Left renal pelvis (tissue), 4 donors: ENCODE data around the gene COX20. TPM values are rescaled to one million over a fixed set of nuclear protein-coding genes. Genes with fewer than 3 reads are reported as not detected.
A peak's percentile ranks its signal among the peaks of the same experiment; 100 is the strongest.
"Not testable (repeated sequence)": the region's sequence is repeated elsewhere in the genome, so short reads cannot be mapped to it uniquely, and the experiment has no call there.

ENCODE experiments used
- DNase-seq, 4 donors: peaks; one replicate each; pipeline ENCODE4 v3.0.0-alpha.2; 2013; ENCODE audit warnings: low read depth in 4 of 4, low spot score in 3 of 4
- polyA plus RNA-seq, 4 donors: library from polyadenylated mRNA; unstranded; fragments of 120-200 nt; gene quantifications; one replicate each; pipeline ENCODE4 v1.2.1, GENCODE V29; 2013; ENCODE audit not compliant: insufficient read length in 4 of 4

COX20 gene, protein sequence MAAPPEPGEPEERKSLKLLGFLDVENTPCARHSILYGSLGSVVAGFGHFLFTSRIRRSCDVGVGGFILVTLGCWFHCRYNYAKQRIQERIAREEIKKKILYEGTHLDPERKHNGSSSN
- polyA plus RNA-seq, result 100 to 1,000 TPM in 3 of 4 donors, 10 to 100 TPM in 1; 63.0 to 125 (median 116) TPM

DNA sequence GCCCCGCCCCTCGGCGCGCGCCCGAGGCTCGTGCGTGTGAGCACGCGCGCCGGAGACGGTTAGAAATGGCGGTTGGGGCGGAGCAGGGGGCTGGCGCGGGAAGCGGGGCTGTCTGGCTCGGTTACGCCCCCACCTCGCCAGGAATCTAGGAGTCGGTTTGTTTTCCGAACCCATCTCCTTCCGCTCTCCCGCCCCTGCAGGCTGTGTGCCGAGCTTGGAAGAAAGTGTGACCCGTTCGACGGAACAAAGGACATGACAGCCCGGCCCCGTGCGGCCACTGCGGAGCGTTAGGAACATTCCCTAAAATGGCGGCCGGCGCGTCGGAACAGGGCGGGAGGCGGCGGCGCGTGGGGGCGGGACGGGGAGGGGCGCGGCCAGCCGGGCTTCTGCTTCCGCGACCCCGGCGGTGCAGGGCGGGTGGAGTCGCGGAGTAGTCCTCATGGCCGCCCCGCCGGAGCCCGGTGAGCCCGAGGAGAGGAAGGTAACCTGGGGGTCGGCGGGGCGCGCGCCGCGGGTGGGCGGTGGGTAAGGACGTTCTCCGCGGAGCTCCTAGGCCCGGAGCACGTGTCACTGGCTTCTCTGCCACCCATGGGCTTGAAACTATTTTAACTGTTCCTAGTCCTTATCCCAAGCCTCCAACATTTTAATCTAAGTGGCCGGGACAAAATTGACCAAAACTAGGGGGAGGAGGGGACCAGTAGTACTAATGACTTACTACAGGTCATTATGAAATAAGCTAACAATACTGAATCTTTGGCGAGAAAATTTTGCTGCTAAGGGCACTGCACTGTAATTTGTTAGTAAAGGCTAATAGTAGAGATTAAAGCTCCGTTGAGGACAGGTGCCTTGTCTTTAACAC lies at the start of gene COX20:
TSS of gene COX20 (plus strand) at position 383 of the 859 bp plus-strand sequence. CDS start at position 440, 57 bp downstream.
- DNase-seq, result peak in 3 of 4 donors; percentile 89 to 95 (median 92)

DNA sequence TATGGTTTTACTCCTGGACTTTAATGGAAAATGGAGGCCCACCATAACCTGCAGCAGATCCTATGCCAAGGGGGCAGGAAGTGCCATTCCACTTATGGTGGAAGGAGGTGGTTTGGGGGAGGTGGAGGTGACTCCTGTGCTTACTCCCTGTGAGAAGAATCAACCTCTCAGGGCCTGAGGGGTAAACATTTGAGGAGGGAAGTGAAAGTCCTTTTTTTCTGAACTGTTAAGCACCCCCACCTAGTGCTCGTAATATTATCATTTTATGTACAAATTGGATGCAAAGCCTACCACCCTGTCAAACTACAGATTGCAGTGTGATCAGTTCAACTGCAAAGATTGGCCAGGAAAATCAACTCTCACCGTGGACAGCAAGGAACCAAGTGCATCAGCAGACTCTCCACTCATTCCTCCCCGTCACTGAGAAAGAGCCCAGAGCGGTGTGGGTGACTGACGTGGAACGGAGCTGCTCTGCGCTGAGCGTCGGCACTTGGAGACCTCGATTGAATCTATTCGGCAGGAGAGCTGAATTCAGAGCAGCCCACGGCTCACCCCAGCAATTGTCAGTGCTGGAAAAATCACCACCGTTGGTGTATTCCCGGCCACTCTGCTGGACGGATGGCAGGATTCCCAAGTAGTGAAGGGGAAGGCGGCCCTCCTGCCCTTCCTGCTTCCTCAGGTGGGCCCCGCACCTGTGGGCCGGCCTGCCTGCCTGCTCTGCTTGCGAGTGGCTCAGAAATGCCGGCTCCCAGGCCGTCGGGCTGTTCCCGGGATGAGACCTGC lies 46.8 kb upstream of the COX20 start:
- DNase-seq, result no peak

DNA sequence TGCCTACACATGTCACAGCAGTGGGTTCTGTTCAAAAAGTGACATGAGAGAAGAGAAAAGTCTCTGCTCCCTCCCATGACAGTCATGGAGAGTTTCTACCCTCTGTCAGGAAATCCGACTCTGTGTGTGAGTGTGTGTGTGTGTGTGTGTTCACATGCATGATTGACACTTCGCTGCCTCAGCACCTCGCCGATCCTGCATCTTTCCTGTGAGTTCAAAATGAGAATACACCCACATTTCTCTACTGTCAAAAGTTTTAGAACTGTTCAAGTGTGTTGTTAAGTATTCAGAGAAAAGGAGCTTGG lies 46.2 kb upstream of the COX20 start:
- no peak for DNase-seq

DNA sequence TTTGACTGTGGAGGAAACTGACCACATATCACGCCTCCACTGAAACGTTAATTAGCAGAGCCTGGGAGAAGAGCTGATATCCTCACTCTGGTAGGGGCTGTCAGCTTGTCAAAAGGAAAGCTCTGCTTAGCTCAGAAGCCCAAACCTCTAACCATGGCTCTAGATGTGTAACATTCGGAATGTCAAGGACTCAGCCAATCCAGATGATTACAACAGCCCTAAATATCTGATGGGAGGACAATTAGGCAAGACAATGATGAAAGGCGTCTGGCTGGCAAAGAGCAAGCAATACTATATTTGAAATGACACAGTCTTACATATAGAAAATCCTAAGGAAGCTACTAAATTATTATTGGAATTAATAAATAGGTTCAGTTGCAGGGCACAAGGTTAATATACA lies 45.7 kb upstream of the COX20 start:
- DNase-seq, result no peak

DNA sequence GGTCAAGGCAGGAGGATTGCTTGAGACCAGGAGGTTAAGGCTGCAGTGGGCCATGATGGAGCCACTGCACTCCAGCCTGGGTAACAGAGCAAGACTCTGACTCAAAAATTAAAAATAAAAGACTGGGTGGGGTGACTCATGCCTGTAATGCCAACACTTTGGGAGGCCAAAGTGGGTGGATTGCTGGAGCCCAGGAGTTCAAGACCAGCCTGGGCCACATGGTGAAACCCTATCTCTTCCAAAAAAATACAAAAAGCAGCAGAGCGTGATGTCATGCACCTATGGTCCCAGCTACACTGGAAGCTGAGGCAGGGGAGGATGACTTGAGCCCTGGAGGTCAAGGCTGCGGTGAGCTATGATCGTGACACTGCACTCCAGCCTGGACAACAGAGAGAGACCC lies 44.4 kb upstream of the COX20 start:
- DNase-seq, result no peak

DNA sequence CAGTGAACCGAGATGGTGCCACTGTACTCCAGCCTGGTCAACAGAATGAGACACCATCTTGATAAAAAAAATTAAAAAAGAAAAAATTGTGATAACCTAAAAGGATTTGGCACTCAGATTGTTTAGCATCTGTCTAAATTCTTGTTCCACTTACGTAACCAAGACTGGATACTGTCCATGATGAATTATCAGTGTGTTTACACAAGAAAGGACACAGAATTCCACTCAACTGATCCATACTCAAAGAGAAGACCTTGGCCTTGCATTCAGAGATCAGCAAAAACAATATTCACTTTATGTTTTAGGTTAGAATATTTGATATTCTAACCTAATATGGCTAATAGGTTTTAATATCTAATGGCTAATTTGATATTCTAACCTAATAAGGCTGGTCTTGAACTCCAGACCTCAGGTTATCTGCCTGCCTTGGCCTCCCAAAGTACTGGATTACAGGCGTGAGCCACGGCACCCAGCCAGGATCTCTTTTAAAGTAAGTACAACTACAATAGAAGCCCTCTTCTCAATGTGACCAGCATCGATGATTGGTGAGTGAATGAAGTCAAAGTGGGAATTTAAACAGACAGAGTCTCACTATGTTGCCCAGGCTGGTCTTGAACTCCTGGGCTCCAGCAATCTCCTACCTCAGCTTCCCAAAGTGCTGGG lies 43.1 kb upstream of the COX20 start:
- DNase-seq, result no peak

DNA sequence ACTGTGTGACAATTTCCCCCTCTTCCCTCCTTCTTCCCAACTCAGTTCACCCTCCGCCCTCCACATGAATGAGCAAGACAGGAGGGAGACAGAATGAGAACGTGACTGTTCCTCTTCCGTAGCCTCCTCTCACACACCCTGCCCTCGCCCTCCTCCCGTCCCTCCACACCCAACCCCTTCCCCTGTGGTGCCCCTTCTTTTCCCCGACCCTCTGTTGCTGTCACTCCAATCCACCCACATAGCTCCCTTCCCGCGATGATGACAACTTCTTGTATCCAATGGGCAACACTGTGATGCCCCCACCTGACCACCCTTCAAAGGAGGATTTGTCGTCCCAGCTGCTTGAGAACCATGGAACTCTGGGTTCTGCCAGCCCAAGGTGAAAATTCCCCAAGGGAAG lies 41.4 kb upstream of the COX20 start:
- no peak for DNase-seq

DNA sequence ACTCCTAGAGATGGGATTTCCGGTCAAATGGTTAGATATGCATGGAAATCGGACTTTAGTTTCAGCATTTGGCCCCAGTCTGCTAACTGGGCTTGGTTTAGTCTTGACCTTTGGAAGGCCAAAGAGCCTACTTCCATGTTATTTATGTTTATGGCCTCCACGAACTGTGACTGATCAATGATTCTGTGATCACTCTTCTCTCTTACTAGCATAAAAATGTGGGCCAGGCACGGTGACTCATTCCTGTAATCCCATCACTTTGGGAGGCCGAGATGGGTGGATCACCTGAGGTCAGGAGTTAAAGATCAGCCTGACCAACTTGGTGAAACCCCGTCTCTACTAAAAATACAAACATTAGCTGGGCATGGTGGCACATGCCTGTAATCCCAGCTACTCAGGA lies 40.9 kb upstream of the COX20 start:
- not testable (repeated sequence) for DNase-seq

DNA sequence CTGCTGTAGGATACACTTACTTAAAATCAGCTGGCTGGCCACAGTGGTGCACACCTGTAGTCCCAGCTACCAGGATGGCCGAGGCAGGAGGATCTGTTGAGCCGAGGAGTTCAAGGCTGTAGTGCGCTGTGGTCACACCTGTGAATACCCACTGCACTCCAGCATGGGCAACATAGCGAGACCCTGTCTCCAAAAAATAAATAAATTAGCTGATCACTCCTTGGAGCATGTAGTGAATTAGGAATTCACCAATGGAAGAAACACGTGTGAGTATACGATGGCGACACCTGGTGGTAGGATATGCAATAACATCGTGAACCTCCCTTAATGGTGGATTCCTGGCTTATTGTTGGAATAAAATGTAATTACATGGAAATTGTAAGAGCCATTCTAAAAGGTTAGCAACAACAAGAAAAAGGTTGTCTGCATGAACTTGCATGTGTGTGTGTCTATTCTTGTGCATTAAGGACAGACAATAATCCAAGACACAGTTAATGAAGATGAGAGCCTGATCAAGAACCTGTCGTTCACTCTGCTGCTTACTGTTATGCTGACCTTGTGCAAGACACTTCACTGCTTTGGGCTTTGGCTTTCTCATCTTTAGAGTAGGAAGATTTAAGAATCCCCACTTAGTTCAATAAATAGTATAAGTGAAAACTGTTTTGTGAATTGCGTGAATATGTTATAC lies 38.6 kb upstream of the COX20 start:
- peak; percentile 26 to 55 (median 38) for DNase-seq

DNA sequence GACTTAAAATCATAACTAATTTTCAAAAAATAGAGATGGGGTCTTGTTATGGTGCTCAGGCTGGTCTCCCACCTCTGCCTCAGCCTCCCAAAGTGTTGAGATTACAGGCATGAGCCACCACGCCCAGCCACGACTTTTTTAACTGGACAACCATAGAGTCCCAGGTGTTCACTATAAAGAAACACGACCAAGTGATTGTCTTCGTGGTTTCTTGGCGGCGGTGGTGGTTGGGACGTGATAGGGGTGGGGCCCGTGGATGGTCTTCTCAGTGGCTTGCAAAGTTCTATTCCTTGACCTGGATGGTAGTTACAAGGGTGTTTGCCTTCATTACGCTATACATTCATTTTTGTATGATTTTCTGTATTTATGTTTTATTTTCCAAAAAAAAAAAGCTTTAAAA lies 34.6 kb upstream of the COX20 start:
- no peak for DNase-seq

DNA sequence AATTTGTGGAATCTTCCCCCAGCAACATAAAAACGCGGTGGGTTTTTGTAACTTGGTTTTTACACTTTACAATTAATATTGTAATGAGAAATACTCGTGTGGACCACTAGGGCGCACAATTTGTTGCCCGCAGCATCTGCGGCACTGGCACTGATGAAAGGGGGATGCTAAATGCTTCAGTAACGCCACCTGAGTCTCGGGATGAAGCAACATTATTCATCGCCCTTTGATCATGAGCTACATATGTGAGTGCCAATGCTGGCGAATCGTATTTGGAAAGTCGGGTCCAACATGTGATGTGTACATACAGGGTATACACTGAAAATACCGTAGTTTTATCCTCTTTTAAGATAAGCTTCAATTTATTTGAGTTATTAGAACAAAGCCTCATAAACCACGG lies 34.2 kb upstream of the COX20 start:
- DNase-seq, result no peak

DNA sequence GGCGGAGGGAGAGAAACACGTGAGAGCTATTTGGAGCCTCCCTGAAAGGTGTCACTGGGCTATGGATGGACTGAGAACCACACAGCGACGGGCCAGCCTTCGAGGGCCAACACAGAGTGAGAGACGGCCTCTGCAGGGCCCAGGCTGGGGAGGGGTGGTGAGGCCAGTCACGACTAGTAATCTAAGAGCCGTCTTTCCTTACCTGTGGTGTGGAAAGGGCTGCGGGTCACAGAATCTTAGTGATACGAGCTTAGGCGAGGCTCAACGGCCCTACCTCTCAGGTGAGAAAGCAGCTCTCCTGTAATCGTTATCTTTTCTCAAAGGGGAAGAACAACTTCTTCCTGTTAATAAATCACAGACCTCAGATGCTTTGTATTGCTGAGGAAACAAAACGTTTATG lies 33.4 kb upstream of the COX20 start:
- DNase-seq, result no peak

DNA sequence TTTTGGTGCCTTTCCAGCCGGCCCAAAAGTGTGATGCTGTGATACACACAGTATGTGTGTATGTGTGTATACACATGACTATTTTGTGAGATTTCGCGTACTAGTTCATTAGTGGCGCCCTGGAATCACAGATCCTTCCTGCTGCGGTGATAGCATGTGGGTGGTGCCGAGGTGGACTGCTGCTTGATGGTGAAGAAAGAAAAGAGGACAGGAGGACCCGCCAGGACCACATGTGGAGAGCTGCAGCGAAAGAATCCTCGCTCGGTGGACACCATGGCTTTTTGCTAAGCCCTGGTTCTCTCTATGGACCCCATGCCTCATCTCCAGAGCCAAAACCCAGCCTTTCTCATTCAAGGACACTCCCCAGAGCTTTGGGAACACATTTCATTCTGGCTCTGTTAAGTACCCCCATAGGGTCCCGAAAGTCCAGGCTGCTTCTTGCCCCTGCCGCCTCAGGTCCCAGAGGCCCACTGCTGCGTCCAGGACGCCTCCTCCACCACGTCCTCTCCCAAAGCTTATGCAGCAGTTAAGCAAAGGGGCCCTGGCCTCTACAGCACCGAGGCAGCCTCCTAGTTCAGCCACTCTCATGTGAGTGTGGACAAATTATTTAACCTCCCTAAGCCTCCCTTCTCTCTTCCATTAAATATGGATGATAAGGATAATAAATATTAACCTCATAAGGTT lies 32.8 kb upstream of the COX20 start:
- no peak for DNase-seq

DNA sequence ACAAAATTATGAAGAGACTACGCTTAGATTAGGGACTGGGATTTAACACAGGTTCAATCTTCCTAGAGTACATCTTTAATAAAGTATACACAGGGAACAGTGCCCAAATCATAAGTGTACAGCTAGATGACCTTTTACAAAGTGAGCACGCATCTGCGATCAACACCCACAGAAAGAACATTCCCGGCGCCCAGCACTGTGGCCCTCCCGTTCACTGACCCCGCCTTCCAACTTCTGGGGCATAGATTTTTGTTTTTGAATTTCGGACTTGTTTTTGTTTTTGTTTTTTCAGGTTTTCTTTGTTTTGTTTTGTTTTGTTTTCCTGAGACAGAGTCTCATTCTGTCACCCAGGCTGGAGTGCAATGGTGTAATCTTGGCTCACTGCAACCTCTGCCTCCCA lies 30.6 kb upstream of the COX20 start:
- DNase-seq, result no peak

DNA sequence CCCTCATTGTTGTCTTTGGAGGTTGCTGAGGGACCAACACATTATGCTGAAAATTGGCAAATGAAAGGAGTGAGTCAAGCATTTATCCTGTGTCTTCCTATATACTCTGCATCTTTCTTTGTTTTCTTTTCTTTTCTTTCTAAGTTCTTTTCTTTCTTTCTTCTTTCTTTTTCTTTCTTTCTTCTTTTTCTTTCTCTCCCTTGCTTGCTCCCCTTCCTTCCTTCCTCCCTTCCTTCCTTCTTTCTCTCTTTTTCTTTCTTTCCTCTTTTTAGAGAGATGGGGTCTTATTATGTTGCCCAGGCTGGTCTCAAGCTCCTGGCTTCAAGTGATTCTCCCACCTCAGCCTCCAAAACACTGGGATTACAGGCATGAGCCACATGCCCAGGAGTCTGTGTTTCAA lies 28.3 kb upstream of the COX20 start:
- DNase-seq, result no peak

DNA sequence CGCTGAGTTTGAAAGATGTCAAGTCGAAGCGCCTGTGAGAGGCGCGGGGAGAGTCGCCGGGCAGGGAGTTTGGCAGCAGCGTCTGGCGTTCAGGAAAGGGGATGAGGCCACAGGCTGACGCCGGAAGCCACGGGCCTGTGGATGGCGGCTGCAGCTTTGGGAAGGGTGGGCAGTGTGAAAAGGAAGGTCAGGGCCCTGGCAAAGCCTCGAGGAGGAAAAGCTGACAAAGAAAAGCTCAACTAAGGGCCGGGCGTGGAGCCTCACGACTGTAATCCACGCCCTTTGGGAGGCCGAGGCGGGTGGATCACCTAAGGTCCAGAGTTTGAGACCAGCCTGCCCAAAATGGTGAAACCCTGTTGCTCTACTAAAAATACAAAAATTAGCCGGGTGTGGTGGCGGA lies 25.2 kb upstream of the COX20 start:
- no peak for DNase-seq

DNA sequence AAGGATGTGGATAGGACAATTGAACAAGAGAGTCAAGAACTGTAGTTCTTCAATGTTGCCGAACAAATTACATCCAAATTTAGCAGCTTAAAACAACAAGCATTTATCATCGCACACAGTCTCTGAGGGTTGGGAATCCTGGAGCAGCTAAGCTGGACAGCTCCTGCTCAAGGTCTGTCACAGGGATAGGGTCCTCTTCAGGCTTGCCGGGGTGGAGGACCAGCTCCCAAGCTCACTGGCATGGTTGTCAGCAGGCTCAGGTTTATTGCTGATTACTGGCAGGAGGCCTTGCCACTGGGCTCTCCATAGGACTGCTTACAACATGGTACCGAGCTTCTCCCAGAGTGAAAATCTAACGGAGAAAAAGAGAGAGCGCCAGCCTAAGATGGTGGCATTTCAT lies 22.1 kb upstream of the COX20 start:
- DNase-seq, result no peak

DNA sequence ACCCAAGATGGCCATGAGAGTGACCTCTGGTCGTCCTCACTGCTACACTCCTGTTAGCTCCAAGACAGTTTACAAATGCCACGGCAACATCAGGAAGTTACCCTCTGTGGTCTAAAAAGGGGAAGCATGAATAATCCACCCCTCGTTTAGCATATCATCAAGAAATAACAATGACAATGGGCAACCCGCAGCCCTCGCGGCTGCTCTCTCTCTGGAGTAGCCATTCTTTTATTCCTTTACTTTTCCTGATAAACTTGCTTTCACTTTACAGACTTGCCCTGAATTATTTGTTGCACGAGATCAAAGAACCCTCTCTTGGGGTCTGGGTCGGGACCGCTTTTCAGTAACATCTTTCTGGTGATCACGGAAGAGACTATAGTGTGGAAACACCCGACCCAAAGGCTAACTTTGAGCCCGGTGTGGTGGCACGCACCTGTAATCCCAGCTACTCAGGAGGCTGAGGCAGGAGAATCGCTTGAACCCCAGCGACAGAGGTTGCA lies 19.8 kb upstream of the COX20 start:
- DNase-seq, result no peak

DNA sequence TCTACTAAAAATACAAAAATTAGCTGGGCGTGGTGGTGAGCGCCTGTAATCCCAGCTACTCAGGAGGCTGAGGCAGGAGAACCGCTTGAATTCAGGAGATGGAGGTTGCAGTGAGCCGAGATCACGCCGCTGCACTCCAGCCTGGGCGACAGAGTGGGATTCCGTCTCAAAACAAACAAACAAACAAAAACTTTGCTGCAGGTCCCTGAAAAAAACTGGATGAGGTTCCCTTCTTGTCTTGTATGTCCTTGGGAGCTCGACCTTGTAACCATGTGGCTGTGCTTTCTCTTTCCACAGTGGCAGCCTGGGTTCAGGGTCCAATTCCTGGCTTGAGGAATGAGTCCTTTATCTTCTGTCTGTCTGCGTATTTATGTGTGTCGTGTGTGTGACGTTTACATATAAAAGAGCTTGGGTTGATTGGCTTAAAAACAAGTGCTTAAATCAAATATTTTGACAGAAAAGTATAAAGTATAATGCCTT lies 18.0 kb upstream of the COX20 start:
- no peak for DNase-seq

DNA sequence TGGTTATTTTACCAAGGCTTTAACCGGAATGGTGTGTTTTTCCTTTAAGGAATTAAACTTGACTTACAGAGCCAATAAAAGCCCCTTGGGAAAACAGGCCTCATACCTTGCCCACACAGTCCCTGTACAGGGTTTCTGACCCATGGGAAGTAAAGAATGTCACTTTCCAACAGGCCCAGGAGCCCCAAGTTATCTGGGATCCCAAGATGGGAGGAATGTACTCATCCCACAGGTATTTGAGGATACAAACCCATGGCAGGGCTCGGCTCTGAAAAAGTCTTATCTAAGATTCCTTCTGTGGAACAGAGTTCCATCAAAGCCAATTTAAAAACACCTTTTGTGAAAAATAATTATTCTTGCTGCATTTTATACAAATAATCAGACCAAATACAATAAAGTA lies 15.3 kb upstream of the COX20 start:
- no peak for DNase-seq
